HG02970 (cell line): ENCODE measurements around the gene CPLANE2.
"Not testable (repeated sequence)": the region's sequence is repeated elsewhere in the genome, so short reads cannot be mapped to it uniquely, and the experiment has no call there.

Source experiments
- ATAC-seq: cut with Tn5 transposase; IDR thresholded peaks from one replicate; pipeline ENCODE4 v1.9.1; 2021; ENCODE audit warnings: mild to moderate bottlenecking, moderate library complexity, moderate number of reproducible peaks; ENCODE audit not compliant: unreplicated experiment, low FRiP score

CPLANE2 gene

GRCh38 chr1:16210581-16210980, 26.4 kb downstream of the CPLANE2 start:
- ATAC-seq, result no peak

DNA sequence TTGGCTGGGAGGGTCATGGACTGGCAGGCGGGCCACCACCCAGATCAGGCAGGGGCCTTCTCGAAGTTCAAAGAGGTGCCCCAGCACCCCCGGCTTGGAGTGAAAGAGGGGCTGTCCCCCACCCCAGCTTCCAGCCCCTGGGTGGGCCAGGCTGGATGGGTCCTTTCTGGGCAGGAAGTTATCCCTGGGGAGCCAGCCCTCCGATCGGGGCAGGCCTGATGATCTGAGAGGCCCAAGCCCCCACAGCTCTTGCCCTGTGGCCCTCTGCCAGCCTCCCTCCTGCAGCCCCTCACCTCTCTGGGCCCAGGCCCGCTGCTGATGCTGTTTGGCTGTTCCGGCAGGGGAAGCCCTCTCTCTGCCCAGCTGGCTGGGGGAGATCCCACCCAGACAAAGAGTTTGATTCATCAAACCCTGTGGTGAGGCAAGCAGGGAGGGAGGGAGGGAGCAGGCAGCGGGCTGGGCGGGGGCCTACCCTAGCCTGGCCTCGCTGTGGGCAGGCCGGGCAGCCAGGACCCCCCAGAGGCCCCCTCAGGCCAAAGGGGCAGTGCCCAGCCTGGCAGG, 27.1 kb downstream of the CPLANE2 start:
- ATAC-seq, result no peak

DNA sequence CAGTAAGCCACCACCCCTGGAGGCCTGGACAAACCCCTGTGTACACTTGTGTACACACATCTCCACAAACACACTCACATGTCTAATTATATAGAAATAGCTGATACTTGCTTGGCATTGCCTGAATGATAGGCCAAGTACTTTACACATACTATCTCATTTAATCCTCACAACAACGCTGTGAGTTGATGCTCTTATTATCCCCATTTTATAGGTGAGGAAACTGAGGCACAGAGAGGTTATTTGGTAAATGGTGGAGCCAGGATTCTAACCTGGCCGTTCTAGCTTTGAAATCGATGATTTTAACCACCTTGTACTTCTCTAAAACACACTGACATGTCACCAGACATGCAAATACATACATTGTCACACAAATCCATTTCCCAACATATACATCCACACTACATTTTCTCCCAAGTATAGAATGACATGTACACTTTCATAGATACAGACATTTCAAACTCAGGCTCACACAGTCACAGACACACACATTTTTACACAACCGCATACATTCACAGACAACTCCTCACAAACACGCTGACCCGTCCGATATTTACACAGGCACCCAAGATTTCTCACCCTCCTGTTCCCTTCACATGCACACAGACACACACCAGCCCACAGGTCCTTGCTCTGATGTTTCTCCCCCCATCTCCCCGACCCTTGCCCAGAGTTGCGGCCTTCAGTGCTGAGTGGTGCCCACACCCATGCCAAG, 27.7 kb downstream of the CPLANE2 start:
- ATAC-seq, result no peak

DNA sequence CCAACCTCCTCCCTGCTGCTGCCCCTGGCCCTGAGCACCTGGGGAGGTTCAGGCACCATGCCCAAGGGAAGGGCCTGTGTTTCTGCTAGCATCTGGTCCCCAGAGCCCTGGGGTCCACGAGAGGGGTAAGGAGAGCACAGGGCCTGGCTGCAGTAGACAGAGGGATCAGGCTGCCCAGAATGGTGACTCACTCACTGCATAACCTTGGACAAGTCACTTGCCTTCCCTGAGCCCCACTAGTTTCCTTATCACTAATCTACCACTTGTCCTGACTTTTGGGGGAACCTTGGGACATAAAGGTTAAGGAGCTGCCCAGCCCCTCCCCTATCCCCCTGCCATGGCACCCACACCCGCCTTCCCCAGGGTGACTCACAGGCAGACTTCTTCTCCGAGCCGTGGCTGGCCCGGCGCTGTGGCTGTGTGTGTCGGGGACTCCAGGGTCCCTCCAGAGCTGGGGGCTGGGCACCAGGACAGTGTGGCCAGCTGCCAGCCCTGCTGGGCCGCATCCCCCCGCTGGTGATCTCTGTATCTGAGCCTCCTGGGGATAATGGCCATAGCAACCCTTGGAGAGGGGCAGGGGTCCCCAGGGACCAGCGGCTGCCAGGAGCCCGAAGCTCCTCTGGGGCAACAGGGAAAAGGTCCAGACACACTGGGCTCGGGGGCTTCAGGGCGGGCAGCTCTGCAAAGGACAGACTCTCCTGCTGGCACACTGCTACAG, 28.6 kb downstream of the CPLANE2 start:
- no peak for ATAC-seq

- no peak for ATAC-seq
These were observed 29.4 kb downstream of the CPLANE2 start for GRCh38 chr1:16207318-16208269.

- peak; percentile 68 for ATAC-seq
These were observed 30.3 kb downstream of the CPLANE2 start for GRCh38 chr1:16206547-16207317.

DNA sequence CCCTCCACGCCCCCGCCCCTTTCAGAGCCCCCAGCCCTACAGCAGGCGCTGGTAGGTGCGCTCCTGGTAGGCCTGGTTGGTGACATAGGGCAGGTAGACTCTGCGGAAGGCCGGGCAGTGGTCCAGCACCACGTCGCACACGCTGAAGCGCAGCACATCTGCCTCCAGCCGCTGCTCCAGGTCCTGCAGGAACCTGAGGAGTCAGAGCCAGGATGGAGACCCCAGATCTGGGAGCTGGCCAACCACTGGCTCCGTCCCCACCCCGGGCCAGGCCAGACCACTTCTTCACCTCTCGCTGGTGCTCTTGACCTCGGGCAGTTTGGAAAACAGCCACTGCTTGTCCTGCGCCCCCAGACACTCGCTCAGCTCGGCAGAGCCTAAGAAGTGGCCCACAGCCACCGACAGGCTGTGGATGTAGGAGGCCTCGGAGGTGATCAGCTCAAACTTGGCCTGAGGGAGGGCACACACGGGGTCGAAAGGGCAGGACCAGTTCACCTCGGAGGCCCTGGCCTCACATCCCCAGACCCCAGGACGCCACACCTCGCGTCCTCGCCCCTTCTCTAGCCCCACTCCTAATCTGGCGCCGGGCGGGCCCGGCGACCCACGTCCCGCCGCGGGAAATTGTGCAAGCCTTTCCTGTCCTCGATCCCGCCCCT, 31.0 kb downstream of the CPLANE2 start:
- ATAC-seq, result no peak

GRCh38 chr1:16205334-16205671, 31.7 kb downstream of the CPLANE2 start:
- ATAC-seq, result no peak

DNA sequence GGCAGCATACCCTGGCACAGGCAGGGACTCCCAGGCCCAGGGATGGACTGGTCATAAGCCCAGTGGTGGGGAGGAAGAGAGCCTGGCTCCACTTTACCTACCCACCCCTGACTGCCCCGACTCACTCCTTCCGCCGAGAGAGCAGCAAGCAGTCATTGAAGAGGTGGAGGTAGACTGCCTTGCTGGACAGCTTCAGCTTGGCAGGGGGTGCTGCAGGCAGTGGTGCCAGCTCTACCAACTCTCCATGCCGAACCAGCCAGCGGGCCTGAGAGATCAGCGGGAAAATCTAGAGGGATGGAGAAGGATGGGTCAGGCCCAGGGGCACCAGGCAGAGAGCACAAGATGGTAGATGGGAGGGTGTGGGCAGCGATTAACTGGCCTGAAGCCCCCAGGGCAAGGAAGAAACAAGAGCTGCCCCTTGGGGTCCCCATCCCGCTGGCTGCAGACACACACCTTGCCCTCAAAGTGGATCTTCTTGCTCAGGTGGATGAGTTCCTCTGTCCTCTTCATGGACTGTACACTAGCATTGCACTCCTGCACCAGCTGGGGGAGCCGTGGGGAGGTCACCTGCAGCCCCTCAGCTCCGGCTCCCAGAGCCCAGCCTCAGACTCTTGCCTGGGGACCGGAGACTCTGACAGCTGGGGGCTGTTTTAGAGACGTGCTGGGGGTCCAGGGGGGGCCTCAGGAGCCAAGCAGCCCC, 32.2 kb downstream of the CPLANE2 start:
- no peak for ATAC-seq

DNA sequence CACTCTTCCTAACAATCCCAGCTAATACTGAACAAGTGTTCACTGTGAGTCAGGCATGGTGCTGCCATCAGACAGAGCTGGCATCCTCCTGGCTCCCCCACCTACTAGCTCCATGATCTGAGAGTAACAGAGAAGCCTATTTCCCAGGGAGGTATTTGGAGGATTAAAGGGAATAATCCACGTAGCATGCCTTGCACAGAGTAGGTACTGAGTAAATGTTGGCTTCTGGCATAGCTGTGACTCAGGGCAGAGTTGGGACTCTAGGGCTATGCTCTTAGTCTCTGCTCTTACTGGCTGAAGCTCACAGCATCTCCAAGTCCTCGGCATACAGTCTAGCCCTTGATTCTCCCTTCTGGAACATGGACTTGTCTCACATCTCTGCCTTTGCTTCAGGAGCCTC, 32.8 kb downstream of the CPLANE2 start:
- ATAC-seq, result no peak

GRCh38 chr1:16203550-16203949, 33.4 kb downstream of the CPLANE2 start:
- no peak for ATAC-seq

- ATAC-seq, result no peak
These were observed 34.4 kb downstream of the CPLANE2 start for GRCh38 chr1:16202281-16203210.

DNA sequence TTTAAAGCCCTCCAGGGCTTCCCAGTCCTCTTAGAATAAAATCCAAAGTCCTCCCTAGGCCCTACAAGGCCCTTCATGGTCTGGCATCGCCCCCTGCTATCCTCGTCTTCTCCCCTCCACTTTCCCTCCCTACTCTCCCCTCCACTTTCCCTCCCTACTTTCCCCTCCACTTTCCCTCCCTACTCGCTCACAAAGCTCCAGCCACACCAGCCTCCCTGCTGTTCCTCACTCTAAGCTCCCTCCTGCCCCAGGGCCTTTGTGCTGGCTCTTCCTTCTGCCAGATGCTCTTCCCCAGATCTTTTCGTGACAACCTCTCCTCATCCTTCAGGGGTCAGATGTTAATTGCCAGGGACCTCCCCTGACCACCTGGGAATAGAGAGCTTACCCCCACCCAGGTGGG, 37.3 kb downstream of the CPLANE2 start:
- ATAC-seq, result no peak

DNA sequence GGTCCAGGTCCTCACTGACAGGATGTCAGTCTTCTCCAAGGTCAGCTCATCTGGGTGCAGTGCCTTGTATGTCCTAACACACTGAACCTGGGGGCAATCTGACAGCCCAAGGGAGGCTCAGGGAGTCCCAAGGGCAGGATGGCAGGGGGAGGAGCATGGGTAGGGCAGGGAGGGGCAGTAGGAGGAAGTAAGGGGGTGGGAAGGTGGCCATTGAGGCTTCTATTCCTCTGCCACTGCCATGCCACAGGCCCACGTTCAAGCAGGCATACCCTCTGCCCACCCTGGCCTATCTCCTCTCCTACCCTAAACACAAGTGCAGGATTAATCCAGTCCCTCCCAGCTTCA, 37.9 kb downstream of the CPLANE2 start:
- ATAC-seq, result no peak

DNA sequence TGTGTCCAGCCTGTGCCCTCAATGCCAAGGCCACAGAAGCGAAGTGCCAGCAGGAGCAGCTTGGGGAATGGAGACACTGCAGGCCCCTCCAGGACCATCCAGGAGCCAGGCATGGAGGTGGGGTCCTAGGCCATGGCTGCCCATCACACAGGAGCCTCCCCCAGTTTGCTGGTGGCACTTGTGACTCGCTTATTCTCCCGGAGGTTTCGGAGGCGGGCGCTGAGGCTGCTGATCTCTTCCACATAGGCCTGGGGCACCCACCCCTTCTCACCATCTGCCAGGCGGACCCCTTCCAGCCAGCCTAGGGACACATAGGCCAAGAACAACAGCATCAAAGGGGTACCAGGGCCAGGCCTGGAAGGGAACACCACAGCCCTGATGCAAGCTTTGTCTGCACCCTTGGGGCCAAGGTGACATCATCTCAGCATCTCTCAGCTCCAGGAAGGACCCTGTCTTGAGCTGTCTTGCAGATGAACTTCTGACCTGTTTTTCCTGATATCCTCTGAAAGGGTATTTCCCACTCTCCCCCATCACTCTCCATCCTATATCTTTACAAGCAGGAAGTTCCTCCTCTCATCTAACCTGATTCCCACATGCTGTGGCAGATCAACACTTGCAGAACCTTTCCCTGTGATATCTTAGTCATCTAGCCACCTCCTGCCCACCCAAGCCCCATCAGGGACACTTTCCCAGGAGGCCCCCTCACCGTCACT, 38.4 kb downstream of the CPLANE2 start:
- ATAC-seq, result no peak

GRCh38 chr1:16196874-16197273, 40.1 kb downstream of the CPLANE2 start:
- ATAC-seq, result no peak

DNA sequence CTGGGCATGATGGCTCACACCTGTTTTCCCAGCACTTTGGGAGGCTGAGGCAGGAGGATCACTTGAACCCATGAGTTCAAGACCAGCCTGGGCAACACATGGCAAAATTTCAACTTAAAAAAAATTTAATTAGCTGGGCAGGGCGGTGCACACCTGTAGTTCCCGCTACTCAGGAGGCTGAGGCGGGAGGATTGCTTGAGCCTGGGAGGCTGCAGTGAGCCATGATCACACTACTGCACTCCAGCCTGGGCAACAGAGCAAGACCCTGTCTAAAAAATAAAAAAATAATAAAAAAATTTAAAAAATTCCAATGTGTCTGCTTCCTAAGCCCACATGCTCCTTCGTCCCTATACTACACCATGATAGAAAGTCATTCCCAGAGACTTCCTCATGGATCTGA, 40.8 kb downstream of the CPLANE2 start:
- ATAC-seq, result not testable (repeated sequence)
